ENCODE measurements around the gene FSIP1.

DNA sequence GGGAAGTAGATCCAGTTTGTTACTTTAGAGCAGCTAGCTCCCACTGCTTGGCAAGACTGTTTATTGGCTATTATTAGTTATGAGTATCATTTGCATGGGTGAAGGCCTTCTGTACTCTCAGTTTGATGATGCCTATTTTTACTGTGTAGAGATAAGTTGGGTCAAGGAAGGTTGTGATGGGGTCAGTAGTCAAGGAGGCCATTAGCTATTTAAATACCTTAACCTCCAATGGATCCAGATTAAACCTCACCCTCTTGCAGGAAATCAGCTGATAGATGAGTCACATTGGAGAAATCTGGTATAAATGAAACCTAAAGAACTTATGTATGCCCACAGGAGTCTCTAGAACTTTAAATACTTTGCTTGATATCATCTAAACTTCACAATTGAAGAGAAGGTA, 156.8 kb downstream of the FSIP1 start:
- TF ChIP-seq CTCF (IDR thresholded peaks at IDR 0.05; ENCODE audit: low read length) (no peak), EZH2 (IDR thresholded peaks at IDR 0.05; ENCODE audit: borderline replicate concordance, low read length) (no peak)
